Measurements from ENCODE around the gene SPATA13. TPM values are rescaled to one million over a fixed set of nuclear protein-coding genes. Genes with fewer than 3 reads are reported as not detected.

Gene SPATA13
- total and polyA plus RNA-seq, 10 of the 15 experiments (the other 5 are each of a cell fraction or from before 2014, with no cell fraction given) = 2.4 to 11.1 (median 10.2) TPM

GRCh38 chr13:24257497-24257896 is 97.0 kb downstream of the SPATA13 start:
- in situ Hi-C loops (cut with MboI) = no loop called here
- Histone ChIP-seq H4K20me1 (ENCODE audit: control insufficient read depth, insufficient read depth) (no peaks in the 10 kb centered on the region), H3K4me2 (ENCODE audit: control insufficient read depth, insufficient read depth) (no peak overlapping the region), H3K9ac (ENCODE audit: control insufficient read depth, insufficient read depth, low read length) (no peak overlapping the region), H3K36me3 (ENCODE audit: control insufficient read depth in 2 of 2, insufficient read depth in 2 of 2, low read length in 1 of 2) (no peaks in the 10 kb centered on the region), H3K79me2 (ENCODE audit: control insufficient read depth, insufficient read depth, low read length) (no peaks in the 10 kb centered on the region), H3K4me1 (ENCODE audit: control insufficient read depth, insufficient read depth, low read length) (peaks cover 11% of the 10 kb centered on the region), H3K4me3 (no peak overlapping the region), H3K27ac (ENCODE audit: control insufficient read depth, insufficient read depth) (no peak overlapping the region), H3K9me3 (replicated peaks; ENCODE audit: control insufficient read depth, insufficient read depth, low read length) (no peaks in the 10 kb centered on the region), H2AFZ (ENCODE audit: control insufficient read depth, low read depth, low read length) (no peak overlapping the region), H3K27me3 (replicated peaks in 1 of 2; ENCODE audit: control insufficient read depth in 2 of 2, insufficient read depth in 2 of 2, low read length in 1 of 2) (no peaks in the 10 kb centered on the region)
- ChIA-PET CTCF (interaction anchor here (0.6 to 1.2 kb wide), 2 partner anchors 13 to 299 kb away, joined by 3 read pairs; no protein-coding TSS in a partner anchor), POLR2A (interaction anchor here (1.0 kb wide), 1 partner anchor 10 kb away, joined by 4 read pairs; no protein-coding TSS in a partner anchor), RAD21 (ENCODE audit: unreplicated experiment) (interaction anchor here (1.1 to 2.3 kb wide), 2 partner anchors 9 to 17 kb away, joined by 3 to 7 read pairs; no protein-coding TSS in a partner anchor), SMC1A (ENCODE audit: uncharacterized antibody, unreplicated experiment) (no interaction called here)
- TF ChIP-seq BCLAF1 (IDR thresholded peaks at IDR 0.05) = no peak
- no peak for TF ChIP-seq HDAC2 (IDR thresholded peaks at IDR 0.05)
- no peak for TF ChIP-seq HDAC6 (IDR thresholded peaks at IDR 0.05; ENCODE audit: unreplicated experiment)
- TF ChIP-seq MYB (IDR thresholded peaks at IDR 0.05; ENCODE audit: borderline replicate concordance, low read depth, low read length) = no peak
- no peak for TF ChIP-seq MXI1 (IDR thresholded peaks at IDR 0.05; ENCODE audit: low read depth, low read length)
- TF ChIP-seq CHD2 (IDR thresholded peaks at IDR 0.05; ENCODE audit: borderline replicate concordance, low read depth, low read length) = no peak
- TF ChIP-seq IKZF2 (IDR thresholded peaks at IDR 0.05) = no peak
- TF ChIP-seq RUNX3 (IDR thresholded peaks at IDR 0.05; ENCODE audit: low read length) = no peak
- TF ChIP-seq RFX5 (IDR thresholded peaks at IDR 0.05; ENCODE audit: low read depth, low read length) = no peak
- no peak for TF ChIP-seq ZNF207 (IDR thresholded peaks at IDR 0.05; ENCODE audit: borderline replicate concordance)
- TF ChIP-seq SMAD5 (IDR thresholded peaks at IDR 0.05; ENCODE audit: low read depth) = no peak
- no peak for TF ChIP-seq NRF1 (conservative IDR thresholded peaks at IDR 0.05; ENCODE audit: low read depth, low read length)
- no peak for TF ChIP-seq SPI1 (IDR thresholded peaks at IDR 0.05; ENCODE audit: borderline replicate concordance, insufficient read depth, low read depth, low read length)
- TF ChIP-seq RCOR1 (conservative IDR thresholded peaks at IDR 0.05; ENCODE audit: low read depth, low read length) = no peak
- TF ChIP-seq CHD4 (IDR thresholded peaks at IDR 0.05) = no peak
- TF ChIP-seq E4F1 (IDR thresholded peaks at IDR 0.05; ENCODE audit: borderline replicate concordance, partially characterized antibody) = no peak
- TF ChIP-seq CBX5 (IDR thresholded peaks at IDR 0.05; ENCODE audit: low read depth) = no peak
- DNase-seq (ENCODE audit: low read depth, low spot score) (no peak), FAIRE-seq (no peak), ATAC-seq (no peak)
- no TSS peak for BruUV-seq (replicated peaks)
- intact Hi-C loops (cut with micrococcal nuclease; ENCODE audit: unreplicated experiment) = no loop called here
- WGBS (ENCODE audit: insufficient coverage, insufficient replicate concordance, low lambda C conversion rate, missing lambda C conversion rate) = 100% methylated on average over 1 of the region's 1 CpG

Measured in GM12878 (cell line).